EL (cell line): ENCODE measurements around the gene CYSRT1.

ENCODE experiments used
- DNase-seq: peaks from one replicate; pipeline ENCODE4 v3.0.0-alpha.2; 2016

Gene CYSRT1

DNA sequence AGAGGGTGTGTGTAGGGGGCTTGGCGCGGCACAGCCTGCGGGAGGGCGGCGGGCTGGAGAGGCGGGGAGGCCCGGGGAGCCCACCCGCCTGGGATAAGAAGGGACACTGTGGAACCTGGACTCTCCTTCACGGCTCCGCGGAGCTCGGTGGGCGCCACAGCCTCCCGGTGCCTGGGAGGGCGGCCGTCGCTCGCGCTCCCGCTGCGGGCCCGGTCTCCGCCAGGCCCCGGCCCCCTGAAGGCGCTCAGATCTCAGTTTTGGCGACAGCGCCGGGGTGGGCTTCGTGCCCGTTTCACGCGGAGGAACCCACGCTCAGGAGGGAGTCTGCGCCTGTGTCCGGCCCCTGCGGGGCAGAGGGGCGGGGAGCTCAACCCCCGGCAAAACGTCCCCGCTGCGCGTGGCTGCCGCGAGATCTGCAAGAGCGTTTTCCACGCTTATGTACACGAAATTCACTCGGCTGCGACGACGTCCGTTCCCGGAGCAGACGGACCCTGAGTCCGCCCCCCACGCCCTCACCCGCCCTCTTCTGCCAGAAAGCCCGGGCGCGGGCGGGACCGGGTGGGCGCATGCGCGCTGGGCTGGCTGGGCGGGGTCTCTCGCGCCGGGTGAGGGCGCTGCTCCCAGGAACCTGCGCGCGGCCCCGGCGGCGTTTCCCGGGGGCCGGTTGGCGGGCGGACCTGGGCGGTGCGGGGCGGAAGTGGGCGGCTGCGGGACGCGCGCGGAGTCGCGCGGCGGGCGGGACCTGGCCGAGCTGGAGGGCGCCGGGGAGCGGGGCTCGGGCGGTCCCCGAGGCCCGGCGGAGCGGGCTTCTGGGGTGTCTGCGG lies 29.9 kb downstream of the CYSRT1 start, which contains the start of gene NELFB:
NELFB (plus strand) TSS at position 704 of the 824 bp plus-strand sequence.
- peak; percentile 86 for DNase-seq

DNA sequence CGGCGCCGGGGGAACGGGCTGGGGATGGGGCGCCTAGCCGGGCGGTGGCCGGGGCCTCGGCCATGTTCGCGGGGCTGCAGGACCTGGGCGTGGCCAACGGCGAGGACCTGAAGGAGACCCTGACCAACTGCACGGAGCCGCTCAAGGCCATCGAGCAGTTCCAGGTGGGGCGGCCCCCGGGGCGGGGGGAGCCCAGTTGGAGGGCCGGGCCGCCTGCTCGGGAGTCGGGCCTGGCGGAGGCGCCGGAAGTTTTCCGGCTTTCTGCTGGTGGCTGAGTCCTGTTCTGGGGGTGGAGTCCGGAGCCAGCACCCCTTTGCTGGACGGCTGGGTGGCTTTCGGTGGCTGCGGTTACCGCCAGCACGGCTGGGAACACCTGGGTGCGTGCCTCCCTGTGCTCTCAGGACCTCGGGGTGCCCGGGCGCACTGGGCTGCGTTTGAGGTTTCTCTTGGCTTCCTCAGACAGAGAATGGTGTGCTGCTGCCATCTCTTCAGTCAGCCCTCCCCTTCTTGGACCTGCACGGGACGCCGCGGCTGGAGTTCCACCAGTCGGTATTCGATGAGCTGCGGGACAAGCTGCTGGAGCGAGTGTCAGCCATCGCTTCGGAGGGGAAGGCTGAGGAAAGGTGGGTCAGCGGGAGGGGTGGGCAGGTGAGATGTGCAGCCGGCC lies 30.6 kb downstream of the CYSRT1 start:
- DNase-seq: peak; percentile 51

DNA sequence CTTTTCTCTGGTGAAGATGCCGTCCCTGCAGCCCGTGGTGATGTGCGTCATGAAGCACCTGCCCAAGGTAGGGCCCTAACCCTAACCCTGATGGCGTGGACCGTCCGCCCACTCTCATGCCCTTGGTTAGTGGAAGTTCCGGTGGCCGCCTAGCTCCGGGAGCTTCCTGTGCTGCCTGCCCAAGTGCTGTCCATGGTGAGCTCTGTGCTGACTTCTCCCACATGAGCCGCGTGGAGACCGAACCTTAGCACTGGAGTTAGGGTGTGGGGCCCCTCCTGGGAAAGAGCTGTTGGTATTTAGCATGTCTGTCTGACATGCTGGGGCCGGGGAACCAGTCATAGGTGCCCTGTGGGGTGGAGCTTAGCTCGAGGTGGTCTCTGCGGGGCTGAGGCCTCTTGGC lies 31.4 kb downstream of the CYSRT1 start:
- DNase-seq: no peak

DNA sequence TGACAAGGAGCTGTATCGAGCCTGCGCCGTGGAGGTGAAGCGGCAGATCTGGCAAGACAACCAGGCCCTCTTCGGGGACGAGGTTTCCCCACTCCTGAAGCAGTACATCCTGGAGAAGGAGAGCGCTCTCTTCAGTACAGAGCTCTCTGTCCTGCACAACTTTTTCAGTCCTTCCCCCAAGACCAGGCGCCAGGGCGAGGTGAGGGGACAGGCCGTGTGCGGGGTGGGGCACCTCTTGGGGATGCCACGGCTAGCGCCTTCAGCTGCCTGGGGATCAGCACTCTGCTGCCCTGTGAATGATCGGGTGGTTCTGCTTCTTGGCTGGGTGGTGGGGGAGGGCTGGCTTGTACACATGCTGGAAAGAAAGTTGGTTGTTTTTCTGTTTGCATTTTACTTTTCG lies 31.9 kb downstream of the CYSRT1 start:
- DNase-seq: no peak

DNA sequence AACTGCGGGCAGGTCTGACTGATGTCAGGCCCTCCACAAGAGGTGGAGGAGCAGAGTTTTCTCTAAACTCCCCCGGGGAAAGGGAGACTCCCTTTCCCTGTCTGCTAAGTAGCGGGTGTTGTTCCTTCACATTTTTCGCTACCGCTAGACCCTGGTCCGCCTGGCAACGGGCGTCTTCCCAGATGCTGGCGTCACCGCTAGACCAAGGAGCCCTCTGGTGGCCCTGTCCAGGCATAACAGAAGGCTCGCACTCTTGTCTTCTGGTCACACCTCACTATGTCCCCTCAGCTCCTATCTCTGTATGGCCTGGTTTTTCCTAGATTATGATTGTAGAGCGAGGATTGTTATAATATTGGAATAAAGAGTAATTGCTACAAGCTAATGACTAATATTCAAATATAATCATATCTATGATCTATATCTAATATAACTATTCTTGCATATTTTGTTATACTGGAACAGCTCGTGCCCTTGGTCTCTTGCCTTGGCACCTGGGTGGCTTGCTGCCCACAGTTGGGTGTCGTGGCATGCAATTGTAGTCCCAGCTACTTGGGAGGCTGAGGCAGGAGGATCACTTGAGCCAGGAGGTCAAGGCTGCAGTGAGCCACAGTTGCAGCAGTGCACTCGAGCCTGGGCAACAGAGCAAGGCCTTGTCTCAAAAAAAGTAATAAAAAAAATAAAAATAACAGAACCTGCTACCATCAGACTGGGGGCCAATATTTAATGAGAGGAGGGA lies 37.4 kb downstream of the CYSRT1 start:
- DNase-seq: peak; percentile 41

DNA sequence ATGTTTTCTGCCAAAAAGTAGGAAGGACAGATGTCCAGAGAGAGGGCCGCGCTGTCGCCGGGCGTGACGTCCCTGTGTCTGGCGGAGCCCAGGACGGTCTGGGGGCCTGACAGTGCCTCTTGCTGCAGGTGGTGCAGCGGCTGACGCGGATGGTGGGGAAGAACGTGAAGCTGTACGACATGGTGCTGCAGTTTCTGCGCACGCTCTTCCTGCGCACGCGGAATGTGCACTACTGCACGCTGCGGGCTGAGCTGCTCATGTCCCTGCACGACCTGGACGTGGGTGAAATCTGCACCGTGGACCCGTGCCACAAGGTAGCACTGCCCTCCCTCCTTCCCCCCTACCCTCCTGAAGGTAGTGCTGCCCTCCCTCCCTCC lies 37.9 kb downstream of the CYSRT1 start:
- no peak for DNase-seq

DNA sequence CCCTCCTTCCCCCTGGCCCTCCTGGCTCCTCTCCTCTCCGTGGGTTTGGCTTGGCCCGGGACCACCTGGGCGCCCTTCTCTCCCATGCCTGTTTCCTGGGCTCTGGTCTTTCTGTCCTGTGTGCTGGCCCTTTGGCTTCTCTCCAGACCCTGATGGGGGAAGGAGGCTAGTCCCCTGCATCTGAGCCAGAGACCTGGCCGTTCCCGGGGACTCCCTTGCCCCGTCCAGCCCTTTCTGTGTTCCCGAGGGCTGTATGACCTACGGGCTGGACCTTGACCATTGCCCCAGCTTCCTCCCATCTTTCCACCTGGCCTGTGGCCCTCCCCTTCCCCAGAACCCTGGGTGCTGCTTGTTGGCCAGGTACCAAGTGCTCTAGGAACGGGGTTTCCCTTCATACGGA lies 38.5 kb downstream of the CYSRT1 start:
- no peak for DNase-seq

DNA sequence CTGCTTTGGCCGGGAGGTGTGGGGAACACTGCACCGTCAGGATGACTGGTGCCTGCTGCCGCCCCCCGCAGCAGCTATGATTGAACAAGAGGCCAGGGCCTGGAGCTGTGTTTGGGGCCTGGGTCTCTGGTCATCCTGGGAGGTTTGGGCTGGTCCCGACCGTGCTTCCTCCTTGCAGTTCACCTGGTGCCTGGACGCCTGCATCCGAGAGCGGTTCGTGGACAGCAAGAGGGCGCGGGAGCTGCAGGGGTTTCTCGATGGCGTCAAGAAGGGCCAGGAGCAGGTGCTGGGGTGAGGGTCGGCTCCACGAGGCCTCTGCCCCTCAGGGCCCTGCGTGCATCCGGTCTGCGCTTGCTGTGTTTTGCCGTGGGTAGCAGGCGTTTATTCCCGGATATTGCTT lies 39.1 kb downstream of the CYSRT1 start:
- no peak for DNase-seq

DNA sequence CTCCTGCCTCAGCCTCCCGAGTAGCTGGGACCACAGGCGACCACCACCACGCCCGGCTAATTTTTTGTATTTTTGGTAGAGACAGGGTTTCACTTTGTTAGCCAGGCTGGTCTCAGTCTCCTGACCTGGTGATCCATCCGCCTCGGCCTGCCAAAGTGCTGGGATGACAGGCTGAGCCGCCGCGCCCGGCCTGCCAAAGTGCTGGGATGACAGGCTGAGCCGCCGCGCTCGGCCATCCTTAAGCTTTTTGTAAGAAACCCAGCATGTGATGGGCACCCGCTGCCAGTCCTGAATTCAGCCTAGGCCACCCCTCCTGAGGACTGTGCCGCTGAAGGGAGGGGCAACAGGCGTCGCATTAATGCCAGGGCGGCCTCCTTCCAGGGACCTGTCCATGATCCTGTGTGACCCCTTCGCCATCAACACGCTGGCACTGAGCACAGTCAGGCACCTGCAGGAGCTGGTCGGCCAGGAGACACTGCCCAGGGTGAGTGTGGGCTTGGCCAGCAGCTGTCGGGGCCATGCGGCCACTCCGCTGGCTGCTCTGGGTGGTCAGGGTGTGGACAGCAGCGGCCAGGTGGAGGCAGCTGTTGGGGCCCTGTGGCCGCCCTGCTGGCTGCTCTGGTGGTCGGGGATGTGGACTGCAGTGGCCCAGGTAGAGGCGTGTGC lies 40.7 kb downstream of the CYSRT1 start:
- no peak for DNase-seq

DNA sequence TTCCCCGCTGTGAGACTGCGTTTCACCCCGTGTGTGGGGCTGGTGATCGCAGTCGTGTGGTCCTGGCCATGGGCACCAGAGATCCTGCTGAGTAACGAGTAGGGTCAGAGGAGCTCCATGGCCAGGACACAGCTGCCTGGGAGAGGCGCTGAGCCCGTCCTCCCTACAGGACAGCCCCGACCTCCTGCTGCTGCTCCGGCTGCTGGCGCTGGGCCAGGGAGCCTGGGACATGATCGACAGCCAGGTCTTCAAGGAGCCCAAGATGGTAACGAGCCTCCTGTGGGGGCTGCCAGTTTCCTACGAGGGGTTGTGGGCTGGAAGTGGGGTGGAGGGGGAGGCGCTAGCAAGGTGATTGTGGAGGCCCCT lies 41.2 kb downstream of the CYSRT1 start:
- DNase-seq: no peak

DNA sequence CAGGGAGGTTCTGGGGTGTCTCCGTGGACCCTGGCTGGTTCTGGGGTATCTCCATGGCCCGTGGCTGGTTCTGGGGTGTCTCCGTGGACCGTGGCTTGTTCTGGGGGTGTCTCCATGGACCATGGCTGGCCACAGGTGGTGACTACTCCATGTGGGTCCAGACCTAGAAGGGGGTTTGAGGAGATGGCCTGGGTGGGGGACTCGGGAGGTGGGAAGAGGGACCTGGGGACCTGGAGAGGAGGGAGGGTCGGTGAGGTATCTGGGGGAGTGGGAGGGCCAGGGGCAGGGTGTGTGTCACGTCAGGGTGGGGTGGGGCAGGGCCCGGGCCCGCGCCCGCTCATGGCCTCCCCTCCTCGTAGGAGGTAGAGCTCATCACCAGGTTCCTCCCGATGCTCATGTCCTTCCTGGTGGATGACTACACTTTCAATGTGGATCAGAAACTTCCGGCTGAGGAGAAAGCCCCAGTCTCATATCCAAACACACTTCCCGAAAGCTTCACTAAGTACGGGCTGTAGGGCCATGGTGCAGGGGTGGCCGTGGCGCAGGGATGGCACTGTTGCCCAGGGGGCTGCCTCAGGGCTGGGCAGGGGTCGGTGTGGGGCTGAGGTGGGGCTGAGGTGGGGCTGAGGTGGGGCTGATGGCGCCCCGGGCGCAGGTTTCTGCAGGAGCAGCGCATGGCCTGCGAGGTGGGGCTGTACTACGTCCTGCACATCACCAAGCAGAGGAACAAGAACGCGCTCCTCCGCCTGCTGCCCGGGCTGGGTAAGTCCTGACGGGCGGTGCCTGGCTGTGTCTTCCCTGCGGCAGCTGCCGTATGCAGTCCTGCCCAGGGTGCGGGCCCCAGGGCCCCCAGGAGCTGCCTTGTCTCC lies 41.8 kb downstream of the CYSRT1 start:
- no peak for DNase-seq

DNA sequence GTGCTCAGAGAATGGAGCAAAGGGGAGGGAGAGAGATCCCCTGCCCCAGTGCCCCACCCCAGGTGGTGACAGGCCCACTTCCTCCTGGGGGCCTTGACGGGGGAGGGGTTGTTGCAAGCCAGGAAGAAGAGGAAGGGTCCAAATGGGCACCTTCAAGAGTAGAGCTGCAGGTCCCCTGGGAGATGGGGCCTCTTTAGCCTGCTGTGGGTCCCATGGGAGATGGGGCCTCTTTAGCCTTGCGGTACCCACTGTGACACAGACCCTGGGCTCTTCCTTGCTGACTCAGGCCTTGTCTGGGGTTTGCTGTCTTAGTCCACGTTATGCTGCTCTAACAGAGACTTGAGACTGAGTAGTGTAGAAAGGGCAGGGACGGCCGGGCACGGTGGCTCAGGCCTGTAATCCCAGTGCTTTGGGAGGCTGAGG lies 43.0 kb downstream of the CYSRT1 start:
- no peak for DNase-seq

DNA sequence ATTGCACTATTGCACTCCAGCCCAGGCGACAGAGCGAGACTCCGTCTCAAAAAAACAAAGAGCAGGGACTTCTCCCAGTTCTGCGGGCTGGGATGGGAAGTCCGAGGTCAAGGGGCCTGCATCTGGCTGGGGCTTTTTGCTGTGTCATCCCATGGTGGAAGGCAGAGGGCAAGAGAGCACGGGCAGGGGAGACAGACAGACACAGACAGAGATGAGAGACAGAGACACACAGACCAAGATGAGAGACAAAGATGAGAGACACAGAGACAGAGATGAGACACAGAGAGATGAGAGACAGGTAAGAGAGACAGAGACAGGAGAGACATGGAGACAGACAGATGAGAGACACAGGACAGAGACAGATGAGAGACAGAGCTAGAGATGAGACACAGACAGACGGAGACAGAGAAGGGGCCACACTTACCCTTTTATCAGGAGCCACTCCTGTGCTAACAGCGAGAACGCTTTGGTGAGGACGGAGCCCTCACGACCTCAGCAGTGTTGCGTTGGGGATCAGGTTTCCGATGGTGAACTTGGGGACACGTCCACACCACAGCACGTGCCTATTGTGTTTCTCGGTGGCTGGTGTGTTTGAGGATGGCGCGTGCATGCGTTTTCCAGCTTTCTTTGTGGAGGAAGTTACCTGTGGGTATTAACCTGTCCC lies 43.7 kb downstream of the CYSRT1 start:
- DNase-seq: no peak

DNA sequence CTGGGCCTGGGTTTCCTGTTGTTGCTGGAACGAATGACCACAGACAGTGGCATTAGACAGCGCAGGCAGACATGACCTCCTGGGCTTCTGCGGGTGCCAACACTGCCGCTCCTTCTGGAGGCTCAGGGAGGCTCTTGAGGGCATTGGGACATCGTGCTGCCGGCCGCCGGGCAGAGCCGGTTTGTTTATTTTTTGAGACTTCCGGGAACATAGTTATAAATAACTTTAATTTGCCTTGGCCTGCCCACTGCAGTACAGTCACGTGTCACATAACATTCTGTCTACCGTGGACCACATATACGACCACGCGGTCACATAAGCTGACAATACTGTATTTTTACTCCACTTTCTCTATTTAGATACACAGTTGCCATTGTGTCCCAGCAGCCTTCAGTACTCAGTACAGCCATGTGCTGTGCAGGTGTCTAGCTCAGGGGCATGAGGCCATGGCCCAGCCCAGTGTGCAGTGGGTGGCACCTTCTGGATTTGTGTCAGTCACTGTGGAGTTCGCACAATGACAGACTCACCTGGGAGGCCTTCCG lies 44.3 kb downstream of the CYSRT1 start:
- DNase-seq: peak; percentile 48

DNA sequence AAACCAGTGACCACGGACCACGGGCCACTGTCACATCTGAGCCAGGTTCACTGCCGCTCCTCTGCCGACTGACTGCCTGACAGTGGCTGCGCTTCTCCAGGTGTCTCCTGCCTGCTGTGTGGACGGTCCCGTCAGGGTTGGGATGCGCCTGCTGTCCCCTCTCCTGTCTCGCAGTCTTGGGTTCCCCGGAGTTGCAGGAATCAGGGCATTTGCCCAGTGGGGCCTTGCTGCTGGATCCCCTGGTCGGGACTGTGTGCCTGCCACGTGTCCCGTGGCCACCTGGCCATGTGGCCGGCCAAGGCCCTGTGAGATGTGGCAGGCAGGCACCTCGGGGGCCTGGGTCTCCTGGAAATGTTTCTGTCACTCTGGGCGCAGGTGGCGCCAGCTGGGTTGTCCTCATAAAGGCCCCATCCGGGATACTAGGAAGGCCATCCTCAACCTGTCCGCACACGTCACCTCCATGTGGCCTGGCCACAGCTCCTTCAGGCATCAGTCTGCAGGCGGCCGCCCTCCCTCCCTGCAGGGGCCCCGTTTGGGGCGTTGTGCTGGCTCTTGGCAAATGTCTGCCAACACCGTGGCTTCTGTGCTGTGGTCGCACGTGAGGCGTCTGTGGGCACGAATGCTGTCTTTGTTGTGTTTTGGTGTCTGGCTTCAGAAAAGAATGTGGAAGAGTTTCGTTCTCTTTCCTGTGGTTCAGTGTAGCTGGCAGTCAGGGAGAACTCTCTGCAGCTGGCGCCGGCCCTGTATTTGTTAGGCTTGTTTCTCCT lies 46.1 kb downstream of the CYSRT1 start:
- DNase-seq: no peak

DNA sequence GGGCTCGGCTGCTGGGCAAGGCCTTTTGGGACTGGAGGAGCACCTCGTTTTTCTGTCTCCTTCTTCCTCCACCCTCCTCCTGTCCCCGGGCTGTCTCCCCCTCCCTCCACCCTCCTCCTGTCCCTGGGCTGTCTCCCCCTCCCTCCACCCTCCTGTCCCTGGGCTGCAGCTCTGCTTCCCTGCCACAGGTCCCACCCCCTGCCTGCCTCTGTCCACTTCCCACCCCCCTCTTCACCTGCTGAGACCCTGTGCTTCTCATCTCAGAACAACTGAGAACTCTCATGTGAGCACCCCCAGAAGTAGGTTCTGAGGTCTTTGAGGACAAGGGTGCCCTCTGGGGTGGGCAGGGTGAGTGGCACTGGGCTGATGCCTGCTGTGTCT lies 46.7 kb downstream of the CYSRT1 start:
- DNase-seq: no peak

DNA sequence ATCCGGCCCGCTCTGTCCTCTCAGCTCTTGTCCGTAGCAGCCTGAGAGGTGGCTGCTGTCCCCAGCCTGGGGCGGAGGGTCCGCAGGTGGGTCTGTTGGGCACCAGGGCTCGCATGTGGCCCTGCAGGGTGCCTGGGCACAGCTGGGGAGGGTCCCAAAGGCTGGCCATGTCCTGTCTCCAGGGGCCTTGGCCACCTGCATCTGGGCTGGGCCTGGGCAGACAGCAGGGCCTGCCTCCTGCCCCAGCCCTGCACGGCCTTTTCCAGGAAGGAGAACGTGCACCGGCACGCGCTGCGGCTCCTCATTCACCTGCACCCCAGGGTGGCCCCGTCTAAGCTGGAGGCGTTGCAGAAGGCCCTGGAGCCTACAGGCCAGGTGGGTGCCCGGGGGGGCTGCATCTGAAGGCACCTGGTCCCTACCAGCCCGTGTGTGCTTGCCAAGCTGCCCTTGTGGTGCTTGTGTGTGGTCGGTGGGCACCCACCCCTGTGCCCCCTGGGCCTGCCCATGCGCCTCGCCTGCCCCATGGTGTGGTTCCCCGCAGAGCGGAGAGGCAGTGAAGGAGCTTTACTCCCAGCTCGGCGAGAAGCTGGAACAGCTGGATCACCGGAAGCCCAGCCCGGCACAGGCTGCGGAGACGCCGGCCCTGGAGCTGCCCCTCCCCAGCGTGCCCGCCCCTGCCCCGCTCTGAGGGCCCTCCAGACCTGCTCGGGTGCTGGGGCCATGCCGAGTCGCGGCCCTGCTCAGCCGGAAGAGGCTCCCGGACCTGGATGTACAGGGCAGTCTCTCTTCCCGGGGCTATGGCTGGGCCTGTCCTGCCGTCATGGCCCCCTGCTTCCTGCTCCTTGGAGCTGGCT lies 47.5 kb downstream of the CYSRT1 start:
- DNase-seq: no peak

DNA sequence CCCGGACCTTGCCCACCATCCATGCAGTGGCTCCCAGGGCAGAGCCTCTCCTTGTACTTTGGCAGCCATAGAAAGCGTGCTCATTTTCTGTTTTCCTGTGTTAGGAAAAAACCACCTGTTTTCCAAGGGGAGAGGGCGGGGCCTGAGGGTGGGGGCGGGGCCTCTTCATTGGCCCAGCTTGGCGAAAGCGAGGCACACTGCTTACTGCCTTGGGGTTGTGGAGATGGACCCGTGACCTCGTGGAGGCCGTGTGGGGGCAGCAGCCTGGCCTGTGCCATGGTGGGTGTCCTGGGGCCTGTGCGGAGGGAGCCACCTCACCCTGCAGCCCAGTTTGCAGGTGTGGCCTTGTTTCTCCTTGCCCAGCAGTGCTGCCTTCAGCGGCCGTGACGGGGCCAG lies 48.1 kb downstream of the CYSRT1 start:
- no peak for DNase-seq

DNA sequence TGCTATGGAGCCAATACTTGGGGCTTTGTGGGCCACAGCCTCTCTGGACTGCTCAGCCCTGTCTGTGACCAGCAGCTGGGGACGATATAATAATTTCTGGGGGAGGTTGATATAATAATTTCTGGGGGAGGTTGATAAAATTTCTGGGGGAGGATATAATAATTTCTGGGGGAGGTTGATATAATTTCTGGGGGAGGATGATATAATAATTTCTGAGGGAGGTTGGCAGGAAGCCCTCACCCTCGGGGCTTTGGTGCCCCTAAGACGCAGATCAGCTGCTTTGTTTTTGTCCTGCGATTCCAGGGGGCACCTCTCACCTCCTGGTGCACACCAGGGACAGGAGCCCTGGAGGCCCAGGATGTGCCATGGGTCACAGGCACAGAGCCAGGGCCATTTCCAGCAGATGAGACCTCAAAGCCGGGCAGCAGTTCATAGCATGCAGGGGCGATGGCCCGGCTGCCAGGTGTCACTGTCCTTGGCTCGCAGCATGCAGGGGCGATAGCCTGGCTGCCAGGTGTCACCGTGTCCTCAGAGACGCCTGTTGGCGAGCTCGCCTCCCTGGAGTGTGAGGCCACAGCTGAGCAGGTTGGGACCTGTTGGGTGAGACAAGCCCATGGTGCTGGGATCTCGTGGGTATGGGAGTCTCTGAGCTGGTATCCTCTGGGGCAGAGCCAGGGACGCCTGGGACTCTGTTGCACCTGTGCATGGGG lies 48.8 kb downstream of the CYSRT1 start:
- no peak for DNase-seq
